GM12872 (cell line): ENCODE results near the gene HOXB7.

ENCODE experiments used
- CTCF ChIP-seq: IDR thresholded peaks from 3 replicates; pipeline ENCODE4 v1.5.1; 2011; ENCODE audit warnings: low read depth, mild to moderate bottlenecking, low read length, moderate library complexity; ENCODE audit not compliant: insufficient read depth

The HOXB7 gene

GRCh38 chr17:48579471-48579759 lies 31.4 kb downstream of the HOXB7 start:
- no peak for TF ChIP-seq CTCF

GRCh38 chr17:48578616-48579470 lies 32.0 kb downstream of the HOXB7 start:
- peak; percentile 19; the same call in 1 of the 3 replicates for TF ChIP-seq CTCF

GRCh38 chr17:48577946-48578615 lies 32.7 kb downstream of the HOXB7 start, which contains the start of gene HOXB4:
Gene HOXB4, minus strand, starts transcription at chr17:48578350. Its CDS starts 31 bp downstream, at chr17:48578319.
- no peak for TF ChIP-seq CTCF

- TF ChIP-seq CTCF = no peak
These were observed 33.4 kb downstream of the HOXB7 start for GRCh38 chr17:48577330-48577945.

GRCh38 chr17:48576479-48577309 lies 34.1 kb downstream of the HOXB7 start:
- no peak for TF ChIP-seq CTCF

GRCh38 chr17:48575673-48576478 lies 34.9 kb downstream of the HOXB7 start:
- TF ChIP-seq CTCF = no peak
